Panc1 (cell line): ENCODE results near the gene LHX1.

Source experiments
- CTCF ChIP-seq: fragments of 450-650 bp; IDR thresholded peaks from 2 replicates; pipeline ENCODE4 v1.5.1; 2017; ENCODE audit warnings: mild to moderate bottlenecking
- POLR2AphosphoS5 ChIP-seq: IDR thresholded peaks from 2 replicates; pipeline ENCODE4 v1.6.1; 2012; ENCODE audit warnings: mild to moderate bottlenecking, low read depth, low read length, moderate library complexity
- SIN3A ChIP-seq: IDR thresholded peaks from 2 replicates; pipeline ENCODE4 v1.6.1; 2012; ENCODE audit warnings: low read depth, mild to moderate bottlenecking, low read length, moderate library complexity, borderline replicate concordance; ENCODE audit not compliant: insufficient read depth

- TF ChIP-seq SIN3A (no peak), POLR2AphosphoS5 (no peak), CTCF (no peak)
Measured at GRCh38 chr17:36972905-36973304, 35.6 kb downstream of the LHX1 start.
